HG03565 (cell line): ENCODE results near the gene SYCP2L.
A peak's percentile ranks its signal among the peaks of the same experiment; 100 is the strongest.
"Not testable (repeated sequence)": the region's sequence is repeated elsewhere in the genome, so short reads cannot be mapped to it uniquely, and the experiment has no call there.

Experiments
- ATAC-seq: cut with Tn5 transposase; IDR thresholded peaks from one replicate; pipeline ENCODE4 v1.9.1; 2021; ENCODE audit warnings: mild to moderate bottlenecking, moderate library complexity; ENCODE audit not compliant: unreplicated experiment

SYCP2L gene

GRCh38 chr6:10886691-10887502 is at the start of gene SYCP2L:
Gene SYCP2L (plus strand): TSS chr6:10887052. CDS start chr6:10887127, 75 bp downstream.
- no peak for ATAC-seq

DNA sequence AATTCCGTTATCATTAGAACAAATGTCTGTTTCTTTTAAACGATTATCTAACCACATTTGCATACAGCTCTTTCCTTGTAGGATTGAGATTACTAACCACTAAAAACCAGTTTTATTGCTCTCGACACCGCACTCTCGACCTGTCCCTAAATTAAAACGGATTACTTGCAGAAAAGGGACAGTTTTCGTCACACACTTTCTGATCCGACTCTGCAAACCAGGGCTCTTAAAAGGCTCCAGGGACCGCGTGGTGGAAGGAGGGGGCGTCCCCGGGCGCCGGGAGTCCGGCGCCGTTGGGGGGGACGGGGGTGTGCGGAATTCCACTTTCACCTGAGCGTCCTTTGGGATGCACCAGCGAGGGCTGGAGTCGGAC is 49.2 kb upstream of the SYCP2L start:
- no peak for ATAC-seq

- peak; percentile 67 for ATAC-seq
Observed at GRCh38 chr6:10837995-10838793, 48.7 kb upstream of the SYCP2L start, which contains the start of gene MAK. Gene MAK (minus strand): TSS chr6:10838539. CDS start chr6:10830648, 7,891 bp downstream.

DNA sequence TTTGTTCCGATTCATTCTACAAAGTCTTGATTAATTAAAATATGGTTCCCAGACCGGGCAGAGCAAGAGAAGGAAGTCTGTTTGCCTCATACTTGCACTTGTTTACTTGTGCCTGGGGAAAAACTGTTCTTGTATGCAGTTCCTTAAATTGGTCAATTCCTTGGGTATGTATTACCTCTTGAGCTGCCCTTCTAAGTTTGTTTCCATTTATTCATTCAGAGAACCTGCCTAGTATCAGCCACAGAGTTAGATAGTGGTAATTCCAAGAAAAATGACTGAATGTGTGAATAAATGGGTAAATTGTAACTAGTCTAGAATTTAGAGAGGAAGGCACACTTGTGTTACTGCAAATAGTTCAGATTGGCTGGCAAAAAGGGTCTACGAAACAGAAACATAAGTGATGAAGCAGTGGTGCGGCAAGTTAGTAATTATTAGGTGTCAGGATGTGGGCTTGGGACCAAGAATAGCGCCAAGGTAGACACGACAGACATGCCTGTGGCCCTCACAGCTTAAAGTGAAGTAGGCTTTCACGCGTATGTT is 48.0 kb upstream of the SYCP2L start:
- peak; percentile 54 for ATAC-seq

DNA sequence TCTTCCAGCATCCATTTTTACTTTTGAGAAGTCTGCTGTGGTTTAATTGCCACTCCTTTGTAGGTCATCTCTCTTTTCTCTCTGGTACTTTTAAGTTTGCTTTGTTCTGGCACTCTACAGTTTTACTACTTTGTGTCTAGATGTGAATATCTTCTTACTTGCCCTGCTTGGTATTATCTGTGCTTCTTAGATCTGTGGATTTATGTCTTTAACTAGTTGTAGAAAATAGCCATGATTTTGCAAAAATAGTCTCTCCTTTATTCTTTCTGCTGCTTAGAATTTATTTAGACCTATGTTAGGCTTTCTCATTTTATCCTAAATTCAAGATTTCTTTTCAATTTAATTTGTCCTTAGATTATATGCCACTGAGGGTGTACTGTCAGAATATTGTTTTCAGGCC is 43.3 kb upstream of the SYCP2L start:
- no peak for ATAC-seq

DNA sequence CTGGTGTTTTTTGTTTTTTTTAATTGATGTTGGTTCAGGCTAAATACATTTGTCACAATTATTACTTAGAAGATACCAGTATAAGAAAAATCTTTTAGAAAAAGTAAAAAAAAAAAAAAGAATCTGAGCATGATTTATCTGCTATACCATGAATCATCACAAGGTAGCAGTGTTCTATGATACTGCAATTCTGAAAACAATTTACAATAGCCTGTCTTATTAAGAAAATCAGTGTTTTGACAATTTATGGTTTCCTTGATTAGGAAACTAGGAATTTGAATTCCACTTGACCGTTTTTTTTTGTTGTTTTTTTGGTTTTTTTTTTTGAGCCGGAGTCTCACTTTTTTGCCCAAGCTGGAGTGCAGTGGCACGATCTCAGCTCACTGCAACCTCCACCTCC is 39.2 kb upstream of the SYCP2L start:
- ATAC-seq: no peak

- no peak for ATAC-seq
Observed at GRCh38 chr6:10849901-10850300, 37.0 kb upstream of the SYCP2L start.

DNA sequence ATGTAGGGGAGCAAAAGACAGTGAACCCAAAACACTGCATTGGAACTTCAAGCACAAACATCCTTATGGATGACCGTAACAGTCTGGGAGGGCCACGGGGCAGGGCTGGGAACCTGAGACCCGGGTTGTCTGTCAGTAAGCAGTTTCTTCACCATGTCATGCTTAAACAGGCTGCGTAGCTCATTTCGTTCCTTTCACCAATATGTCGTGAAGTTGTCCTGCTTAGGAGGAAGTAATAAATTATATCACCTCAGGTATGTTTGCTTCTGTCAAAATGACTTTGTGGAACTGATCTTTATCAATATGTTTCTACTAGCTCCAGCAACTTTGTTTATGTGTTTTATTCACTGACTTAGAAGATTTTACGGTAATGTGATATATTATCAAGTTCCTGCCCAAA is 36.1 kb upstream of the SYCP2L start:
- no peak for ATAC-seq

DNA sequence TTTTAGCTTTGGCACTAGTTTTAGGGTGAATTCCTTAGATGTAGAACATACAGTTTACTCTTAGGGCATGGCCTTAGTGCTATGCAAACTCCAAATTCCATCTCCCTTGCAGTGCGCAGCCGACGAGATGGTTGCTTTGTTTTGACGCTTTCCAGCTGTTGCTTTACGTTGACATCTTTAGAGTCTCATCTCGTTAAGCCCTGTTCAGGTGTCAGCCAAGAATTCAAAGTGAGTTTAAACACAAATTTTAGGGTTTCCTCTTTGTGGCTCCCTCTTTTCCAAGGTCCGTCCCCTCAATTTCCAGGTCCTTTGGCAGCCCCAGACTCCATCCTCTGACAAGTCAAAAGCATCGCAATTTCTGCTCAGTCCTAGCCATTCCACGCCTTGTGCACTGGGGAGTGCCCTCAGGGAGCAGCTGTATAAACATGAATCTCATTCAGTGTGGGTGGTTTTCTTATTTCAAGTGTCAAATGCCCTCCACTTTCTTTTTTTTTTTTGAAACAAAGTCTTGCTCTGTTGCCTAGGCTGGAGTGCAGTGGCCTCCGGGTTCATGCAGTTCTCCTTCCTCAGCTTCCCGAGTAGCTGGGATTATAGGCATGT is 34.4 kb upstream of the SYCP2L start:
- no peak for ATAC-seq

DNA sequence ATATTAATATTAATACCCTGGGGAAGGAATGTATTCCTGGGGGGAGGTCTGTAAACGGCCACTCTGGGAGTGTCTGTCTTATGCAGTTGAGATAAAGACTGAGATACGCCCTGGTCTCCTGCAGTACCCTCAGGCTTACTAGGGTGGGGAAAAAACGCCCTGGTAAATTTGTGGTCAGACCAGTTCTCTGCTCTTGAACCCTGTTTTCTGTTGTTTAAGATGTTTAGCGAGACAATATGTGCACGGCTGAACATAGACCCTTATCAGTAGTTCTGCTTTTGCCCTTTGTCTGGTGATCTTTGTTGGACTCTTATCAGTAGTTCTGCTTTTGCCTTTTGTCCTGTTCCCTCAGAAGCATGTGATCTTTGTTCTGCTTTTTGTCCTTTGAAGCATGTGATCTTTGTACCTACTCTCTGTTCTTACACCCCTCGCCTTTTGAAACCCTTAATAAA is 33.0 kb upstream of the SYCP2L start:
- ATAC-seq: not testable (repeated sequence)

DNA sequence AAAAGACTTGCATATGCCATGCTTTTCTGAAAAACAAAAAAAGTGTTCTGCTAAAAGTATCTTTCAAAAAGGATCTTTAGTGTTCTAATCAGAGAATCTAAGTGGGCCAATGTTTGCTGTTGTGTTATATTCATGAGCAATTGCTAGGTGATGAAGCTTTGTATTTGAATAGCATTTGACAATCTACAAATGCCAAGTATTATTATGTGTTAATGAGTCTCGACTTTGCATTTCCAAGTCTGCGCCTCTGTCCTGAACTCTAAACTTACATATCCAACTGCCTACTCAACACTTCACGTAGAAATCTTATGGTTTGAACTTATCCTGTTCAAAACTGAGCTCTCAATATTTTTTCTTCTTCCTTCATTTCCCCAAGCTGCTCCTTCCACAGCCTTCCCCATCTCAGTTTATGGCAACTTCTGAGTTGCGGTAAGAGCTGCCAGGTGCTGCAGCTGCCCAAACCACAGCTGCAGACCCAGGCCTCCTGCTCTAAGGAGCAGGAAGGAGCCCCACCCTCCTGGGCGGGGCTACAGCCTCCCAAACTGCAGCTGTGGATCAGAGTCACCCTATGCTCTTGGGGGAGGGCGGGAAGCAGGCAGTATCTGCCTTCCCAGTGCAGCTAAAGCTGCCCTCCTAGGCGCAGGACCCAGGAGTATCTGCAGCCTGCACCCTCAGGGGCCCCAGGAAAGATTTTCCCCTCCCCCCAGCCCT is 31.8 kb upstream of the SYCP2L start:
- ATAC-seq: no peak

- ATAC-seq: no peak
Observed at GRCh38 chr6:10857259-10857658, 29.6 kb upstream of the SYCP2L start.

GRCh38 chr6:10861086-10861485 is 25.8 kb upstream of the SYCP2L start:
- no peak for ATAC-seq

- no peak for ATAC-seq
Observed at GRCh38 chr6:10862361-10862760, 24.5 kb upstream of the SYCP2L start.

DNA sequence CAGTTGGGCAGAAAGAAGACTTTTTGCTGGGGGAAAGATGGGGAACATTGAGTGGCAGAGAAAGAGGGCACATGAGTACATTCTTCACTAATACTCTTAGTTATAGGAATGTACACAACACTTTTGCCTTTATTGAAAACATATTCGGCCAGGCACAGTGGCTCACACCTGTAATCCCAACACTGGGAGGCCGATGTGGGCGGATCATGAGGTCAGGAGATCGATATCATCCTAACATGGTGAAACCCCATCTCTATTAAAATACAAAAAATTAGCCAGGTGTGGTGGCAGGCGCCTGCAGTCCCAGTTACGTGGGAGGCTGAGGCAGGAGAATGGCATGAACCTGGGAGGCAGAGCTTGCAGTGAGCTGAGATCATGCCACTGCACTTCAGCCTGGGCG is 23.8 kb upstream of the SYCP2L start:
- not testable (repeated sequence) for ATAC-seq

DNA sequence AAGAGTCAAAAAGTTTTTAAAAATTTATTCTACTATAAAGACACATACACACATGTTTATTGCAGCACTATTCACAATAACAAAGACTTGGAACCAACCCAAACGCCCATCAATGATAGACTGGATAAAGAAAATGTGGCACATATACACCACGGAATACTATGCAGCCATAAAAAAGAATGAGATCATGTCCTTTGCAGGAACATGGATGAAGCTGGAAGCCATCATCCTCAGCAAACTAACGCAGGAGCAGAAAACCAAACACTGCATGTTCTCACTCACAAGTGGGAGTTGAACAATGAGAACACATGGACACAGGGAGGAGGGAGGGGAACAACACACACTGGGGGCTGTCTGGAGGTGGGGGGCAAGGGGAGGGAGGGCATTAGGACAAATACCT is 20.1 kb upstream of the SYCP2L start:
- ATAC-seq: not testable (repeated sequence)

DNA sequence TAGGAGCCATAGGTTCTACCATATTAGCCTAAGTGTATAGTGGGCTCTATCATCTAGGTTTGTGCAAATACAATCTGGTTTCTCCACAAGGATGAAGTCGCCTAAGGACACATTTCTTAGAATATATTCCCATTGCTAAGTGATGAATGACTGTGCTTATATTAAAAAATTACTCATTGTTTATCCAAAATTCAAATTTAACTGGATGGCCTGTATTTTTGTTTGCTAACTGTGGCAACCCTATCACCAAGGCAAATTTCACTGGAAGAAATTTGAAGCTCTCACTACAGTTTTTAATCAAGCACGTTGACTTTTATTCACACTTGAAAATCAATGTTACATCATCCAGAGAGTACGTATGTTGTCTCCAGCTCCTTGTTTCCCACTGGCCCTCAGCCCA is 18.9 kb upstream of the SYCP2L start:
- ATAC-seq: no peak

GRCh38 chr6:10873374-10873773 is 13.5 kb upstream of the SYCP2L start:
- no peak for ATAC-seq

DNA sequence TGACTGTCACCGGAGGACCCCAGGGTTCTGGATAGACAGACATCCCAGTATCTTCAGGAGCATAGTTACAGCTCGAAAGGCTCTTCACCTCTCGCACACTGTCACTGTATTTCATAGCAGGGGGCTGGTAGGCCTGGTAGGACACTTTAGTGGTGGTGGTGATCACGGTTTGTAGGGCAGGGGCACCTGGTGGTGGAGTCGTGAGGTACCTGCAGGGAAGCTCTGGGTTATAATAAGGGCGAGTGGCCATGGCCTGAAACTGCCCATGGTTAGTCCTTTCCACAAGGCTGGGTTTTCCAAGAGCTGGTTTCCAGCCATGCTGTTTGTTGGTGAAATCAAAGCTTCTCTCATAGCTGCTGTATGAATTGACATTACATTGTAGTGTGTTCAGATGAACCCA is 12.6 kb upstream of the SYCP2L start:
- no peak for ATAC-seq

DNA sequence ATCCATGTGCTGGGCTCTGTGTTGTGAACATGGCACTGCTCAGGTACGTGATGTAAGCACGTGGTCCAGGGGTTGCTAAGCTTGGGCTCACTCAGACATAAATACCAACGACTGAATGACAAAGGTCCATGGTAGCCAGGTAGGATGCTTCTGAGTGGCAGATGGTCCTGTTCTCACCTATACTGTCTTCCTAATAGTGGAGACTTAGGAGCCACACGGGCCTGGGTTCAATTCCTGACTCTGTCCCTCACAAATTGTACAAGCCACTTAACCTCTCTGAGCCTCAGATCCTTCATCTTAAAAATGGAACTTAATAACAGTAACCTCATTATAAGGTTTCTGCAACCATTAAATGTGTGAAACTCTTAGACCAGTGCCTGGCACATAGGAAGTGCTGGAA is 11.8 kb upstream of the SYCP2L start:
- no peak for ATAC-seq

DNA sequence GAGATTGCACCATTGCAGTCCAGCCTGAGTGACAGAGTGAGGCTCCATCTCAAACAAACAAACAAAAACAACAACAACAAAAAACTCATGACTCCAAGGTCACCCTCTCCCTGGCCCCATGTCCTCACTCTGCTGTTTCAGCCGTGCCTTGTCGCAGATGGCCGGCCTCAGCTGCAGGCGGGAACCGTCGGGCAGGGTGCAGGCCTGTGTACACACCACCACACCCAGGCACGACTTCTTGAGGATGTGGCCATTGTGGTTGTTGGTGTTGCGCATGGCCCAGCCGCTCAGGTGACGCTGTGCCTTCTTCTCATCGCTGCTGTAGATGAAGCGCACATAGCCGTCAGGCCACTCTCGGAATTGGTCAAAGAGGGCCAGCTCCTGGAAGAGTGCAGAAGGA is 9.8 kb upstream of the SYCP2L start:
- no peak for ATAC-seq
